GM12892 (cell line): ENCODE measurements around the gene GAGE12H.
"Not testable (repeated sequence)": the region's sequence is repeated elsewhere in the genome, so short reads cannot be mapped to it uniquely, and the experiment has no call there.

Experiments used
- POLR2A ChIP-seq: IDR thresholded peaks from 2 replicates; pipeline ENCODE4 v1.6.1; 2011; ENCODE audit warnings: low read depth, low read length, control low read depth
- POLR2AphosphoS5 ChIP-seq: IDR thresholded peaks from 2 replicates; pipeline ENCODE4 v1.6.1; 2011; ENCODE audit warnings: low read depth, low read length, control low read depth

DNA sequence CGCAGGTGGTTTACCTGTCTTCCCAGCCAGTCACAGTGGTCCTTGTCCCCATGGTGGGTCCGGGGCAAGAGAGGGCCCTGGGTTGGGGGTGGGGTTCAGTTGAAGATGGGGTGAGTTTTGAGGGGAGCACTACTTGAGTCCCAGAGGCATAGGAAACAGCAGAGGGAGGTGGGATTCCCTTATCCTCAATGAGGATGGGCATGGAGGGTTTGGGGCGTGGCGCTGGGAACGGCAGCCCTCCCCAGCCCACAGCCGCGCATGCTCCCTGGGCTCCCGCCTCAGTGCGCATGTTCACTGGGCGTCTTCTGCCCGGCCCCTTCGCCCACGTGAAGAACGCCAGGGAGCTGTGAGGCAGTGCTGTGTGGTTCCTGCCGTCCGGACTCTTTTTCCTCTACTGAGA is 28.8 kb upstream of the GAGE12H start, which contains the start of gene GAGE12E:
- not testable (repeated sequence) for TF ChIP-seq POLR2A, POLR2AphosphoS5
